IMR-90 (cell line): ENCODE results near the gene SPARC. TPM values are rescaled to one million over a fixed set of nuclear protein-coding genes. Genes with fewer than 3 reads are reported as not detected.

Experiments used
- ATAC-seq: fragments of 200-7000 bp; cut with Tn5 transposase; 2 replicates; pipeline ENCODE4 v1.9.1; 2020; ENCODE audit warnings: low read depth, mild to moderate bottlenecking, moderate library complexity
- BruUV-seq: library from RNA; stranded (reverse); fragments of 400-500 nt; replicated peaks from 2 replicates; lab custom pipeline; 2021; lab: Mats Ljungman, UMichigan
- CTCF ChIA-PET: fragments of 300-600 bp; formaldehyde crosslinking; extraction: SDS; loops from one replicate; lab custom pipeline; 2021; ENCODE audit warnings: antibody characterized with exemption; lab: Yijun Ruan, JAX
- POLR2A ChIA-PET: fragments of 300-600 bp; sonication (Branson Sonifier 250); formaldehyde crosslinking; loops from one replicate; lab custom pipeline; 2022; ENCODE audit warnings: antibody characterized with exemption; ENCODE audit not compliant: unreplicated experiment; lab: Charles Lee
- DNase-seq: peaks from one replicate; pipeline ENCODE4 v3.0.0; 2013
- H2AFZ ChIP-seq: replicated peaks from 2 replicates; pipeline ENCODE3; 2013; ENCODE audit warnings: low read length, mild to moderate bottlenecking; ENCODE audit not compliant: poor library complexity
- H2AK5ac ChIP-seq: 2 replicates; pipeline ENCODE4 v1.6.1; 2013; ENCODE audit warnings: low read depth, low read length, inconsistent platforms
- H2AK9ac ChIP-seq: replicated peaks from 2 replicates; pipeline ENCODE3; 2013; ENCODE audit warnings: mild to moderate bottlenecking, low read depth, low read length, moderate library complexity; ENCODE audit not compliant: poor library complexity
- H2BK120ac ChIP-seq: 2 replicates; pipeline ENCODE4 v1.6.1; 2013; ENCODE audit warnings: low read depth, low read length, inconsistent platforms
- H2BK15ac ChIP-seq: 3 replicates; pipeline ENCODE4 v1.6.1; 2013; ENCODE audit warnings: low read depth, low read length, inconsistent platforms
- H2BK20ac ChIP-seq: 2 replicates; pipeline ENCODE4 v1.6.1; 2013; ENCODE audit warnings: low read depth, mild to moderate bottlenecking, inconsistent platforms, low read length, moderate library complexity
- H2BK5ac ChIP-seq: 2 replicates; pipeline ENCODE4 v1.6.1; 2013; ENCODE audit warnings: mild to moderate bottlenecking, low read depth, low read length, inconsistent platforms; ENCODE audit not compliant: poor library complexity, severe bottlenecking
- H3K14ac ChIP-seq: replicated peaks from 2 replicates; pipeline ENCODE4 v1.6.1; 2013; ENCODE audit warnings: low read depth, low read length, inconsistent platforms
- H3K18ac ChIP-seq: 2 replicates; pipeline ENCODE4 v1.6.1; 2013; ENCODE audit warnings: low read depth, low read length, control low read depth
- H3K23ac ChIP-seq: 2 replicates; pipeline ENCODE4 v1.6.1; 2013; ENCODE audit warnings: low read depth, low read length, inconsistent platforms
- H3K27ac ChIP-seq: 2 replicates; pipeline ENCODE4 v1.5.1; 2013; ENCODE audit warnings: mild to moderate bottlenecking, control low read depth, low read length; ENCODE audit not compliant: insufficient read depth
- H3K27me3 ChIP-seq: 2 replicates; pipeline ENCODE4 v1.6.1; 2013; ENCODE audit warnings: low read length; ENCODE audit not compliant: control insufficient read depth, insufficient read depth
- H3K36me3 ChIP-seq: 2 replicates; pipeline ENCODE4 v1.6.1; 2013; ENCODE audit warnings: low read length, mixed read lengths; ENCODE audit not compliant: control insufficient read depth, insufficient read depth
- H3K4ac ChIP-seq: 2 replicates; pipeline ENCODE4 v1.6.1; 2013; ENCODE audit warnings: low read depth, low read length, inconsistent platforms
- H3K4me1 ChIP-seq: 2 replicates; pipeline ENCODE4 v1.6.1; 2013; ENCODE audit warnings: low read length, mixed read lengths; ENCODE audit not compliant: control insufficient read depth, insufficient read depth
- H3K4me2 ChIP-seq: 2 replicates; pipeline ENCODE4 v1.6.1; 2013; ENCODE audit warnings: low read depth, mild to moderate bottlenecking, control low read depth, low read length, moderate library complexity
- H3K4me3 ChIP-seq: 2 replicates; pipeline ENCODE4 v1.5.1; 2013; ENCODE audit warnings: low read depth, mild to moderate bottlenecking, control low read depth, low read length, moderate library complexity; ENCODE audit not compliant: insufficient read depth
- H3K56ac ChIP-seq: 2 replicates; pipeline ENCODE4 v1.6.1; 2013; ENCODE audit warnings: low read length, inconsistent platforms; ENCODE audit not compliant: insufficient read depth; ENCODE audit errors: extremely low read depth
- H3K79me1 ChIP-seq, 2 experiments: 2 replicates each; pipeline ENCODE4 v1.6.1; 2013; ENCODE audit warnings: low read length in 2 of 2, inconsistent platforms in 1 of 2, low read depth in 1 of 2
- H3K9ac ChIP-seq: 2 replicates; pipeline ENCODE4 v1.6.1; 2013; ENCODE audit warnings: low read depth, low read length, control low read depth
- H3K9me1 ChIP-seq: 2 replicates; pipeline ENCODE4 v1.6.1; 2013; ENCODE audit warnings: low read length, inconsistent platforms; ENCODE audit not compliant: insufficient read depth
- H3K9me3 ChIP-seq: 2 replicates; pipeline ENCODE4 v1.6.1; 2013; ENCODE audit warnings: low read length; ENCODE audit not compliant: control insufficient read depth, insufficient read depth
- H4K20me1 ChIP-seq: 2 replicates; pipeline ENCODE4 v1.6.1; 2013; ENCODE audit warnings: low read length, inconsistent platforms; ENCODE audit not compliant: insufficient read depth
- H4K5ac ChIP-seq: 2 replicates; pipeline ENCODE4 v1.6.1; 2013; ENCODE audit warnings: mild to moderate bottlenecking, low read depth, low read length, control low read depth
- H4K8ac ChIP-seq, 2 experiments: 2 replicates each; pipeline ENCODE4 v1.6.1; 2013; ENCODE audit warnings: low read depth in 2 of 2, low read length in 2 of 2, control low read depth in 1 of 2, inconsistent platforms in 1 of 2
- H4K91ac ChIP-seq: 2 replicates; pipeline ENCODE4 v1.6.1; 2013; ENCODE audit warnings: low read depth, low read length, inconsistent platforms; ENCODE audit not compliant: insufficient read depth
- CEBPB ChIP-seq: IDR thresholded peaks from 2 replicates; pipeline ENCODE4 v1.6.1; 2012; ENCODE audit warnings: low read depth, low read length, improper control_type of control experiment
- RFX5 ChIP-seq: IDR thresholded peaks from 2 replicates; pipeline ENCODE4 v1.8.0; 2012; ENCODE audit warnings: low read depth, mild to moderate bottlenecking, low read length, moderate library complexity
- WGBS, 2 experiments: methylation state at CpG; one replicate each; pipeline versions ENCODE4 v1.1.5 to v1.1.7; 2013; ENCODE audit warnings: missing lambda C conversion rate in 2 of 2; ENCODE audit not compliant: insufficient read length in 1 of 2; ENCODE audit errors: extremely low coverage in 2 of 2; 5-methylcytosine and 5-hydroxymethylcytosine counted together
- dilution Hi-C: fragments of 300-500 bp; cut with HindIII; formaldehyde crosslinking; loops from one replicate; pipeline ENCODE4 v1.14.3; 2018; ENCODE audit warnings: low sequenced_read_pairs; ENCODE audit not compliant: unreplicated experiment
- in situ Hi-C: fragments of 300-500 bp; cut with MboI; formaldehyde crosslinking; loops from 3 replicates; pipeline ENCODE4 v1.14.3; 2019; ENCODE audit warnings: low sequenced_read_pairs, inconsistent platforms, mixed read lengths
- intact Hi-C: fragments of 100-400 bp; cut with micrococcal nuclease; formaldehyde crosslinking; loops from 2 replicates; pipeline ENCODE4 v1.10.0; 2022
- polyA plus RNA-seq, 3 experiments: library from polyadenylated mRNA; depleted of rRNA; stranded (reverse); fragments of >200 nt; gene quantifications; 2 replicates each; pipeline ENCODE4 v1.2.3, GENCODE V29; 2012; ENCODE audit warnings: low replicate concordance in 1 of 3
- total RNA-seq: library from RNA; depleted of rRNA; stranded (reverse); fragments of >200 nt; gene quantifications from 2 replicates; pipeline ENCODE4 v1.2.3, GENCODE V29; 2012

The SPARC gene
- total and polyA plus RNA-seq, 2 of the 4 experiments (the other 2 are of a cell fraction): 1,186 to 4,692 TPM

DNA sequence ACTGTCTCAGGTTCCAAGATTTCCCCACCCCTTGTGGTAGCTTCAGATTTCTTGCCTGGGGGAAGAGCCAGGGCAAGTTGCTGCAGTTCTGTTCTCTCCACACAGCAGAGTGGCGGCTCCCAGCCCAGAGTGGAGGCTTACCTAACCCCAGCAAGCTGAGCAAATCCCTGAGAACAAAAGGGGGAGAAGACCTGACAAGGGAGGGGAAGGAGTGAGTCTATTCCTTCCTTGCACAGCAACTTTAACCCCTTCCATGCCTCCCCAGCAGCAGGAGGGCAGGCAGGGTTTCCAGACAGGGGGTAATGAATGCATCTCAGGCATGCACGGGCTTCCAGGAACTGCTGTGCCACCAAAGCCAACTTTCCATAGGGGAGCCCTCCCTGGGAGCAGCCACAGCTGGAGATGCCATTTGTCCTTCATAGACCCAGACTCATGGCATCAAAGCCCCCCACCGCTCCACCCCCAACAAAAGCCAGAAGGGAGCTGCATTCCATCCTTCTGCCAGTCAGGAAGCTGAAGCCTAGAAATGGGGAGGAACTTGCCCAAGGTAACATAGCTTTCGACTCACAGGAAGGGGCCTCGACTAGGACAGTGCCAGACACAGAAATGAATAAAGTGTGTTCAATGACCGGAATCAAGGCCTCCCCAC is 66.8 kb downstream of the SPARC start:
- CTCF ChIA-PET: no interaction called here
- 33% methylated on average over 3 of the region's 6 CpGs; no CpG with 5 or more reads in 1 of the 2 experiments for WGBS, 2 experiments

More for the DNA sequence above, 66.8 kb downstream of the SPARC start:
- no peak overlapping the region for H4K5ac ChIP-seq
- in situ Hi-C loops: loop anchor here (10.0 kb wide), 1 partner anchor 185 kb away; no protein-coding TSS in a partner anchor
- H3K4me1 ChIP-seq: no peaks in the 10 kb centered on the region
- H3K18ac ChIP-seq: no peak overlapping the region
- no peaks in the 10 kb centered on the region for H4K20me1 ChIP-seq
- no peaks in the 10 kb centered on the region for H3K9me1 ChIP-seq
- POLR2A ChIA-PET: no interaction called here
- no peak for TF ChIP-seq RFX5
- no peak for TF ChIP-seq CEBPB
- H4K91ac ChIP-seq: no peak overlapping the region
- BruUV-seq: no TSS peak
- no peak overlapping the region for H3K4me3 ChIP-seq
- H4K8ac ChIP-seq: no peak overlapping the region
- H3K9ac ChIP-seq: no peak overlapping the region
- no peak overlapping the region for H3K4me2 ChIP-seq
- peaks cover 33% of the 10 kb centered on the region for H3K27me3 ChIP-seq
- no peak overlapping the region for H2BK5ac ChIP-seq
- no peak overlapping the region for H2AK5ac ChIP-seq
- H2AK9ac ChIP-seq: no peak overlapping the region
- H2AFZ ChIP-seq: peak overlapping the region; percentile 15
- intact Hi-C loops: no loop called here
- no peak overlapping the region for H2BK15ac ChIP-seq
- DNase-seq: no peak
- no peak overlapping the region for H2BK20ac ChIP-seq
- H3K36me3 ChIP-seq: no peaks in the 10 kb centered on the region
- no peak overlapping the region for H3K27ac ChIP-seq
- no peak overlapping the region for H3K56ac ChIP-seq
- no peaks in the 10 kb centered on the region for H3K79me1 ChIP-seq
- H3K4ac ChIP-seq: no peak overlapping the region
- ATAC-seq: no peak
- no peak overlapping the region for H3K14ac ChIP-seq
- no peak overlapping the region for H3K23ac ChIP-seq
- no peak overlapping the region for H2BK120ac ChIP-seq
- 0 out of 2 replicates have a peak, but pooled peaks cover 1% of the 10 kb centered on the region for H3K9me3 ChIP-seq
- dilution Hi-C loops: no loop called here
